ENCODE results near the gene AHDC1.
A peak's percentile ranks its signal among the peaks of the same experiment; 100 is the strongest.

The AHDC1 gene

DNA sequence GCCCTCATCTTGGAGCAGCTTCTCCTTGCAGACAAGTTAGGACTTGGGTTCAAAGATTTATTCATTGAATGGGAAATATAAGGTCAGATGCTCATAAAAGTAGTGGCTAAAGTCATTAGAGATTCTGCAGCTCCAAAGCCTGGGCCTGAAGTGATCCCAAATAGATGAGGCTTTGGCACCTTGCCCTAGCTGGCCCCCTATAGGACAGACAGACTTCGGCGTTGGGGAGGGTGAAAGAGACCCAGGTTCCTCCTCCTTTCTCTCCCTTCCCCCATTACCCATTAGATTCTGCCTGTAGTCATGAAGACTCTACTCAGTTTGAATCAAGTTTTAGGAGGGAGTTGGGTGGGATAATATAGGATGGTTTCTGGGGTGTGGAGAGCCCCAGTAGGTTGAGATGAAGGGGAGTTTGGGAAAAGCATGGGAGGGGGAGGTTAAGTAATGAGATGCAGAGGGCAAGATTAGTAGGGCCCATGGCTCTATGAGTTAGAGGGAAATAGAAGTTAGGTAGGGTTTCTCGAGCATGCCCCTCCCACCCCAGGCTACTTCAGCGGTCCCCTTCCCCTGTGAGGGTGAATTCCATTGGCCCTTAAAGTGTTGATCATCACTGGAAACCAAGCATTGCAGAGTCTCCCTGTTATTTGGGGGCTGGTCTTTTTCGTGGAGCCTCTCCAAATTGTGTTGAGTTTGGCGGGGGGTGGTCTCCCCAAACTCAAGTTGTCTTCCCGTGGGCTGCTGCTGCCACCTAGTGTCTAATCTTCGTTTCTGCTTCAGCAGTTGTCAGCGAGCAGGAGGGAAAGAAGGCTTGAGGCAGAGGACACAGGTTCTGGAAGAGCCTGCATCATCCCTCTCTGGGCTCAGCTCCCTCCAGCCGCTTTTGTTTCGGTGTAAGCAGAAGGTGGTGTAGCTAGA lies 2.1 kb upstream of the AHDC1 start:
- no peak overlapping the region for H2AFZ ChIP-seq (ENCODE audit: low read depth, low read length)
- no peaks in the 10 kb centered on the region for H3K27me3 ChIP-seq (ENCODE audit: insufficient read depth, low read length, poor library complexity)
- H3K36me3 ChIP-seq (ENCODE audit: insufficient read depth, low read length), result no peaks in the 10 kb centered on the region; the same call in 1 of the 2 replicates
- ATAC-seq (ENCODE audit: insufficient read depth, low read depth), result peak; percentile 8; the same call in 1 of the 3 replicates
- peak; percentile 77 for DNase-seq
- peaks cover 28% of the 10 kb centered on the region for H3K79me2 ChIP-seq (ENCODE audit: insufficient read depth, low read length)
- no peaks in the 10 kb centered on the region for H3K9me3 ChIP-seq (ENCODE audit: insufficient read depth, low read length, severe bottlenecking)
- no peak overlapping the region for H3K4me3 ChIP-seq (ENCODE audit: low read depth in 1 of 2, low read length in 2 of 2)
- TF ChIP-seq, protein P1, sequence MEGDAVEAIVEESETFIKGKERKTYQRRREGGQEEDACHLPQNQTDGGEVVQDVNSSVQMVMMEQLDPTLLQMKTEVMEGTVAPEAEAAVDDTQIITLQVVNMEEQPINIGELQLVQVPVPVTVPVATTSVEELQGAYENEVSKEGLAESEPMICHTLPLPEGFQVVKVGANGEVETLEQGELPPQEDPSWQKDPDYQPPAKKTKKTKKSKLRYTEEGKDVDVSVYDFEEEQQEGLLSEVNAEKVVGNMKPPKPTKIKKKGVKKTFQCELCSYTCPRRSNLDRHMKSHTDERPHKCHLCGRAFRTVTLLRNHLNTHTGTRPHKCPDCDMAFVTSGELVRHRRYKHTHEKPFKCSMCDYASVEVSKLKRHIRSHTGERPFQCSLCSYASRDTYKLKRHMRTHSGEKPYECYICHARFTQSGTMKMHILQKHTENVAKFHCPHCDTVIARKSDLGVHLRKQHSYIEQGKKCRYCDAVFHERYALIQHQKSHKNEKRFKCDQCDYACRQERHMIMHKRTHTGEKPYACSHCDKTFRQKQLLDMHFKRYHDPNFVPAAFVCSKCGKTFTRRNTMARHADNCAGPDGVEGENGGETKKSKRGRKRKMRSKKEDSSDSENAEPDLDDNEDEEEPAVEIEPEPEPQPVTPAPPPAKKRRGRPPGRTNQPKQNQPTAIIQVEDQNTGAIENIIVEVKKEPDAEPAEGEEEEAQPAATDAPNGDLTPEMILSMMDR (IDR thresholded peaks at IDR 0.05; ENCODE audit: borderline replicate concordance, extremely low read depth, low read length, poor library complexity, severe bottlenecking), result peak; percentile 96
- no peak for TF ChIP-seq EZH2 (IDR thresholded peaks at IDR 0.05; ENCODE audit: borderline replicate concordance, low read depth, low read length, severe bottlenecking)
- H3K27ac ChIP-seq (ENCODE audit: low read length), result peak overlapping the region; percentile 81
- H3K4me1 ChIP-seq (ENCODE audit: insufficient read depth, low read length), result peaks cover 81% of the 10 kb centered on the region
- H3K9ac ChIP-seq (ENCODE audit: low read depth, low read length), result peak overlapping the region; percentile 42
- peak overlapping the region; percentile 29; the same call in 1 of the 2 replicates for H3K4me2 ChIP-seq (ENCODE audit: insufficient read depth, low read length)
- peaks cover 17% of the 10 kb centered on the region for H4K20me1 ChIP-seq (ENCODE audit: insufficient read depth, low read length)

DNA sequence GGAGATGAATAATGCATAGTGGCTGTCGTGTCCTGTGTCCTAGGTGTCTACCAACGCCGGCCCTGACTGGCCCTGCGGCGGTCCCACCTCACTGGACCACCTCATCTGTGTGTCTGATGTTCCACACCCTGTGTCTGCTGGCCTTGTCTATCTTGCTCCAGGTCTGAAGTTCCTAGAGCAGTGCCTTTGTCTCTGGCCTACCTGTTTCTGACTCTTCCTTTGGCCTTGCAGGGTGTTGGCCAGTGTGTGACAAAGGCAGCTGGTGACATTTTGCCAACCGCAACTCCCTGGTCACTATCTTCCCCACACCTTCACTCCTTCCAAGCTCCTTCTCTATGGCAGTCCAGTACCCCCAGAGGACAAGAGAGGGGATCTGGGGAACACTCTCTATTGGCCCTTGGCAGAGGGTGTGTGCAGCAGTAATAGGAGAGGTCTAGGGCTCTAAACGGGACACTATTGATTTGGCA lies 1.4 kb upstream of the AHDC1 start:
- H3K79me2 ChIP-seq (ENCODE audit: insufficient read depth, low read length), result peaks cover 35% of the 10 kb centered on the region
- no peaks in the 10 kb centered on the region for H3K27me3 ChIP-seq (ENCODE audit: insufficient read depth, low read length, poor library complexity)
- DNase-seq, result no peak
- ATAC-seq (ENCODE audit: insufficient read depth, low read depth), result no peak
- no peak overlapping the region for H3K27ac ChIP-seq (ENCODE audit: low read length)
- no peak overlapping the region for H3K4me2 ChIP-seq (ENCODE audit: insufficient read depth, low read length)
- H3K4me1 ChIP-seq (ENCODE audit: insufficient read depth, low read length), result peaks cover 81% of the 10 kb centered on the region
- H3K4me3 ChIP-seq (ENCODE audit: low read depth in 1 of 2, low read length in 2 of 2), result no peak overlapping the region
- H4K20me1 ChIP-seq (ENCODE audit: insufficient read depth, low read length), result peaks cover 23% of the 10 kb centered on the region
- TF ChIP-seq, protein P1 (IDR thresholded peaks at IDR 0.05; ENCODE audit: borderline replicate concordance, extremely low read depth, low read length, poor library complexity, severe bottlenecking), result no peak
- TF ChIP-seq EZH2 (IDR thresholded peaks at IDR 0.05; ENCODE audit: borderline replicate concordance, low read depth, low read length, severe bottlenecking), result no peak
- no peaks in the 10 kb centered on the region for H3K9me3 ChIP-seq (ENCODE audit: insufficient read depth, low read length, severe bottlenecking)
- no peak overlapping the region for H2AFZ ChIP-seq (ENCODE audit: low read depth, low read length)
- no peaks in the 10 kb centered on the region; the same call in 1 of the 2 replicates for H3K36me3 ChIP-seq (ENCODE audit: insufficient read depth, low read length)
- H3K9ac ChIP-seq (ENCODE audit: low read depth, low read length), result no peak overlapping the region

DNA sequence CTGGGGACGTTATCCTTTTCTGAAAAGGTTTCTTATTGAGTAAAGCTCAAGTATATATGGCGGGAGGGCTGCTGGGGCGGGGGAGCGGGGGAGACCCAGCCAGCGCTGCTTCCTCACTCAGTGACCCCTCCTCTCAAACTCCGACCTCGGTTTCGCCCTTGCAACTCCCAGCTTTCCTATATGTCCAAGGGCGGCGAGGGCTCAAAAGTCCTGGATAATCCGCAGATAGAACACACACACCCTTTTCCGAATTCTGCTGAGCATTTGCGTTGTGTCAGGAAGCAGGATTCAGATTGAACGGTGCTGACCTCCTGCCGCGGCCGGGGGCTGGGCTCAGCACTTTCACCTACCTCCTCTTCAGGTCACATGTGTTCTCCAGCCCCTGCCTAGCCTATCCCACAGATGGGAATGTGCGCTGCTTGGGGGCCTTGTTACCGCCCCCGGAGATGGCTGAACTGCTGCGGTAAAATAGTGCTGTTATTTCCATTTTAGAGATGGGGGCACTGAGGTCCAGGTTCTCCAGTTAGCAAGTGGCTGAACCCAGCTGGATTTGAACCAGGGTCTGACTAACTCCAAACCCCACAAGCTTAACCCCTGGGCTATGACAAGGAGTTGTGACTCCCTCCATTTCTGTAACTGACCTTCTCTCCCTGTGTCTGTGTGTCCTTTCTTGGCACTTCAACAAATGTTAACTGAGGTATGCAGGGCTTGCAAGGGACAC lies 795 bp upstream of the AHDC1 start:
- ATAC-seq (ENCODE audit: insufficient read depth, low read depth) (no peak), DNase-seq (no peak)
- H3K9ac ChIP-seq (ENCODE audit: low read depth, low read length), result peak overlapping the region; percentile 91; the same call in 1 of the 2 replicates
- H3K79me2 ChIP-seq (ENCODE audit: insufficient read depth, low read length), result peaks cover 41% of the 10 kb centered on the region
- H3K9me3 ChIP-seq (ENCODE audit: insufficient read depth, low read length, severe bottlenecking), result no peaks in the 10 kb centered on the region
- peaks cover 28% of the 10 kb centered on the region for H4K20me1 ChIP-seq (ENCODE audit: insufficient read depth, low read length)
- H2AFZ ChIP-seq (ENCODE audit: low read depth, low read length), result peak overlapping the region; percentile 75; the same call in 1 of the 2 replicates
- peak overlapping the region; percentile 23 to 68; a peak in 3 of 4 replicates for H3K4me3 ChIP-seq (ENCODE audit: low read depth in 1 of 2, low read length in 2 of 2)
- H3K36me3 ChIP-seq (ENCODE audit: insufficient read depth, low read length), result no peaks in the 10 kb centered on the region; the same call in 1 of the 2 replicates
- peaks cover 81% of the 10 kb centered on the region for H3K4me1 ChIP-seq (ENCODE audit: insufficient read depth, low read length)
- TF ChIP-seq EZH2 (IDR thresholded peaks at IDR 0.05; ENCODE audit: borderline replicate concordance, low read depth, low read length, severe bottlenecking), result no peak
- TF ChIP-seq, protein P1 (IDR thresholded peaks at IDR 0.05; ENCODE audit: borderline replicate concordance, extremely low read depth, low read length, poor library complexity, severe bottlenecking), result no peak
- H3K27ac ChIP-seq (ENCODE audit: low read length), result no peak overlapping the region
- peak overlapping the region; percentile 64 for H3K4me2 ChIP-seq (ENCODE audit: insufficient read depth, low read length)
- H3K27me3 ChIP-seq (ENCODE audit: insufficient read depth, low read length, poor library complexity), result no peaks in the 10 kb centered on the region
